Calu3 (cell line): ENCODE data around the gene RET. TPM values are rescaled to one million over a fixed set of nuclear protein-coding genes. Genes with fewer than 3 reads are reported as not detected.

ENCODE experiments used
- BruUV-seq: library from RNA; stranded (reverse); fragments of 400-500 nt; replicated peaks from 2 replicates; lab custom pipeline; 2021; lab: Mats Ljungman, UMichigan
- CTCF ChIA-PET: fragments of 300-600 bp; sonication (Branson Sonifier 250); formaldehyde crosslinking; loops from one replicate; lab custom pipeline; 2022; ENCODE audit warnings: antibody characterized with exemption; lab: Charles Lee
- DNase-seq: peaks from one replicate; pipeline ENCODE4 v3.0.0; 2022
- H3K27ac Mint-ChIP-seq: one replicate; pipeline ENCODE4 v1.8.0; 2022; ENCODE audit warnings: mixed read lengths; ENCODE audit not compliant: unreplicated experiment
- H3K27me3 Mint-ChIP-seq: one replicate; pipeline ENCODE4 v1.8.0; 2022; ENCODE audit warnings: mixed read lengths; ENCODE audit not compliant: unreplicated experiment
- H3K36me3 Mint-ChIP-seq: one replicate; pipeline ENCODE4 v1.8.0; 2022; ENCODE audit warnings: mild to moderate bottlenecking, moderate library complexity, mixed read lengths; ENCODE audit not compliant: insufficient read depth, unreplicated experiment
- H3K4me1 Mint-ChIP-seq: one replicate; pipeline ENCODE4 v1.8.0; 2022; ENCODE audit warnings: mild to moderate bottlenecking, low read depth, mixed read lengths; ENCODE audit not compliant: unreplicated experiment
- H3K4me3 Mint-ChIP-seq: one replicate; pipeline ENCODE4 v1.8.0; 2022; ENCODE audit warnings: mild to moderate bottlenecking, low read depth, moderate library complexity, mixed read lengths; ENCODE audit not compliant: unreplicated experiment
- H3K9me3 Mint-ChIP-seq: one replicate; pipeline ENCODE4 v1.8.0; 2022; ENCODE audit warnings: low read depth, mixed read lengths; ENCODE audit not compliant: unreplicated experiment
- CTCF ChIP-seq: fragments of 200-600 bp; IDR thresholded peaks from one replicate; pipeline ENCODE4 v1.8.0; 2022; ENCODE audit warnings: antibody characterized with exemption; ENCODE audit not compliant: unreplicated experiment
- intact Hi-C: fragments of 100-400 bp; cut with micrococcal nuclease; formaldehyde crosslinking; loops from one replicate; pipeline ENCODE4 v1.10.0; 2022; ENCODE audit not compliant: unreplicated experiment
- total RNA-seq: library from RNA; stranded (reverse); gene quantifications from 2 replicates; pipeline ENCODE4 v1.2.3, GENCODE V29; 2022

The RET gene
- total RNA-seq, 1 experiment from 2014 or later = not detected

- Mint-ChIP-seq H3K4me1 (peaks cover 19% of the 10 kb centered on the region), H3K36me3 (no peaks in the 10 kb centered on the region), H3K4me3 (no peak overlapping the region), H3K27ac (no peak overlapping the region), H3K9me3 (no peaks in the 10 kb centered on the region), H3K27me3 (no peaks in the 10 kb centered on the region)
- TF ChIP-seq CTCF = no peak
- DNase-seq = no peak
- CTCF ChIA-PET = no interaction called here
- no TSS peak for BruUV-seq
- intact Hi-C loops = no loop called here
These were observed 83.4 kb downstream of the RET start for GRCh38 chr10:43160046-43160920.

DNA sequence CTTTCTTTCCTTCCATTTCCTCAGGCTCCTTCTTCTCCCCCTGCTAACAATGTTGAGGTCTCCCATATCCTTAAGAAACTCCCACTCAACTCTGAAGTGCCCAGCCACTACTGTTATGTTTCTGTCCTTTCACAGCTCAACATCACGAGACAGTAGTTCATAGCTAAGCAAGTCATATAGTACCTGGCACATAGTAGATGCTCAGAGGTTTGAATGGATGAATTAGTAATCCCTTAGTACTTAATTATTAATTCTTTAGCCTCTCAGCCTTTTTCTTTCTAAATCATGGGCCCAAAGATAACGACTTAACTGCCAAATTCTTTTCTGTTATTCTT, 84.0 kb downstream of the RET start:
- Mint-ChIP-seq H3K9me3 (no peaks in the 10 kb centered on the region), H3K27ac (no peak overlapping the region), H3K4me3 (no peak overlapping the region), H3K4me1 (peaks cover 13% of the 10 kb centered on the region), H3K36me3 (no peaks in the 10 kb centered on the region), H3K27me3 (no peaks in the 10 kb centered on the region)
- intact Hi-C loops = no loop called here
- no peak for TF ChIP-seq CTCF
- no TSS peak for BruUV-seq
- CTCF ChIA-PET = no interaction called here
- no peak for DNase-seq

- DNase-seq = no peak
These were observed 85.7 kb downstream of the RET start for GRCh38 chr10:43162604-43163003.

GRCh38 chr10:43166207-43166879, 89.5 kb downstream of the RET start:
- TF ChIP-seq CTCF = no peak
- intact Hi-C loops = no loop called here
- no peaks in the 10 kb centered on the region for H3K36me3 Mint-ChIP-seq
- BruUV-seq = no TSS peak
- CTCF ChIA-PET = no interaction called here
- no peak overlapping the region for H3K4me3 Mint-ChIP-seq
- H3K9me3 Mint-ChIP-seq = no peaks in the 10 kb centered on the region
- H3K27me3 Mint-ChIP-seq = no peaks in the 10 kb centered on the region
- peak overlapping the region; percentile 31 for H3K27ac Mint-ChIP-seq
- H3K4me1 Mint-ChIP-seq = peaks cover 12% of the 10 kb centered on the region
- no peak for DNase-seq

More at GRCh38 chr10:43162604-43163003, 85.7 kb downstream of the RET start:
- H3K4me1 Mint-ChIP-seq = peaks cover 21% of the 10 kb centered on the region
- no peak overlapping the region for H3K4me3 Mint-ChIP-seq
- no peak for TF ChIP-seq CTCF
- no peaks in the 10 kb centered on the region for H3K27me3 Mint-ChIP-seq
- H3K27ac Mint-ChIP-seq = no peak overlapping the region
- intact Hi-C loops = no loop called here
- BruUV-seq = no TSS peak
- H3K36me3 Mint-ChIP-seq = no peaks in the 10 kb centered on the region
- H3K9me3 Mint-ChIP-seq = no peaks in the 10 kb centered on the region
- CTCF ChIA-PET = no interaction called here
